HG03442 (cell line): Measurements from ENCODE around the gene GABRB2.
"Not testable (repeated sequence)": the region's sequence is repeated elsewhere in the genome, so short reads cannot be mapped to it uniquely, and the experiment has no call there.

Experiments
- ATAC-seq: cut with Tn5 transposase; IDR thresholded peaks from one replicate; pipeline ENCODE4 v1.9.1; 2021; ENCODE audit warnings: mild to moderate bottlenecking, moderate library complexity; ENCODE audit not compliant: unreplicated experiment

The GABRB2 gene

GRCh38 chr5:161546470-161547301 is at the start of gene GABRB2:
TSS of gene GABRB2 (minus strand) at chr5:161546725. CDS start at chr5:161546643, 82 bp downstream.
- peak; percentile 53 for ATAC-seq

DNA sequence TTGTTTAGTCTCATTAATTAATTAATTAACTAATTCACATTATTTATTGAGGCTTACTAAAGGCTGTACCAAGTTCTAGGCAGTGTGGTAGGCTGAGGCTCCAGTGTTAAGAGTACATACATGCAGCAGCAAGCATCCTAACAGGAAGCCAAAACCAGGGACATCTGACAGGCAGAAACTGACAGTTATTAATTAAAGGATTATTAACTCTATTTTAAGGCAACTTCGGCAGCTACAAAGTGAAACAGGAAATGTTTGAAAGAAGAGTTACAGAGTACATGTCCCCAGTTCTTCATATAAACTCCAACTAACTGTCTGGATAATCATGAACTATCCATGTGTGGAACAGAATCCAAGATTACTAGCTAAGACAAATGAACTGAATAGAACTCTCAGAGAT is 39.3 kb upstream of the GABRB2 start:
- ATAC-seq: no peak

DNA sequence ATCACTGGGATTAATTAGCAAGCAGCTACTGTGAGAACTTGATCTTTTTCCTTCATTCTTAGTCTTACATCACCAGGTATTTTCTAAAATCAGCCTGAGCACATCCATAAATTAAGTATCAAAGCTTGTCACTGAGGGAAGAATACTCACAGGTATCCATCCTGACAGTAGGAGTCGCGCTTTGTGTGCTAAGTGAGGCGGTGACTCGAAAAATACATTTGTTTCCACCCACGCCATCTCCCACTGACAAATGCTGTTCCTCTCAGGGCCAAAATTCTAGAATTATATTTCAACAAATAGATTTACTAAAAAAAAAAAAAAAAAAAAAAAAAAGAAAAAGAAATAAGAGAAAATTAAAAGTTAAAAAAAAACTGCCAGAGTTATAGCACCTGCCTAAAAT is 34.1 kb upstream of the GABRB2 start:
- ATAC-seq: no peak

DNA sequence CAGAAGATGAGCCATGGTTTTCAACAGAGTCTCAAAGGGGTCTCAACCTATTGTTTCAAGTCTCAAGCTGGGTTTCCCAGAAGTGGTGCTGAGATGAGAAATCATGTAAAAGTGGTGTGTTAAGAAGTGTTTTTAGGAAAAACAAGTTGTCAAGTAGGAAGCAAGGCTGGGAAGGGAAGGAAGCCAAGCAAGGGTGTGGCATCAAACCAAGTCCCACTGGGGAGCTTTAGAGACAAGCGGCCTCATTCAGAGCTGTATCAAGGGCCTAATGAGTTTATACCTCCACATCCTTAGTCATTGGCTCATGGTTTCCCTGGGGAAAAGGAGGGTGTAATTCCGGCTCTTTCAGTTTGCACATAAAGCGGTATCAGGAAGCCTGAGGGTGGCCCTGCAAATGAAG is 26.4 kb upstream of the GABRB2 start:
- no peak for ATAC-seq

DNA sequence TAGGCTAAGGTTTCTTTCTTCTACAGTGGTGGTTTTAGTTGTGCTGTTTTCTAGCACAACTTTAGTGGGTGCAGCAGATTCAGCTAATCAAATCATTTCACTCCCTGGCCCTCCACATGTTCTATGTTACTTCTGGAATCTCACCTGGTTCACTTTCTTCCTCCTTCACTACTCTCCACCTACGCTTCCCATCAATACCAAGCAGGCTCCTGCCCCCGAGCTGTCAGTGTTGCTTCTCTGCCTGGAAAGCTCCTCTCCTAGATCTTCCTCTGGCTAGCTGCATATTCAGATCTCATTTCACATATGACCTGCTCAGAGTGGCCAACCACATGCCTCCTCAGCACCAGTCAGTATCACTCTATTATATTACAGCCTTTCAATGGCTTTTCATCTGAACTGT is 19.6 kb upstream of the GABRB2 start:
- ATAC-seq: no peak

DNA sequence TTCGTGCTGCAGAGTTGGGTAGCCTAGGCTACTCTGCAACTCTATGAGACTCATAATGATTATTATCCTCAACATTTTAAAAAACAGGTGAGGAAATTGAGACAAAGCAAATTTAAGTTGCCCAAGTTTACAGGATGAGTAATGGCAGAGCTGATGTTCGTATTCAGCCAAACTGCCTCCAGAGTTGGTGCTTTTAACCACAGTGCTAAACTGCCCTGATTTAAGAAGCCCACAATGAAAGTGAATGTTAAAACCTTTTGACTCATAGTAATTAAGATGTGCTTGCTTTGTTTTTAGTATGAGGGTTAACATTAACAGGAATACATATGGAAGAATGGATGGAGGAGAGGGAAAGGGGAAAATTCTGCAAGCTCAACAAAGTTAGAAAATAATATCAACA is 15.9 kb upstream of the GABRB2 start:
- no peak for ATAC-seq

- no peak for ATAC-seq
Measured at GRCh38 chr5:161549106-161549505, 2.6 kb upstream of the GABRB2 start.

DNA sequence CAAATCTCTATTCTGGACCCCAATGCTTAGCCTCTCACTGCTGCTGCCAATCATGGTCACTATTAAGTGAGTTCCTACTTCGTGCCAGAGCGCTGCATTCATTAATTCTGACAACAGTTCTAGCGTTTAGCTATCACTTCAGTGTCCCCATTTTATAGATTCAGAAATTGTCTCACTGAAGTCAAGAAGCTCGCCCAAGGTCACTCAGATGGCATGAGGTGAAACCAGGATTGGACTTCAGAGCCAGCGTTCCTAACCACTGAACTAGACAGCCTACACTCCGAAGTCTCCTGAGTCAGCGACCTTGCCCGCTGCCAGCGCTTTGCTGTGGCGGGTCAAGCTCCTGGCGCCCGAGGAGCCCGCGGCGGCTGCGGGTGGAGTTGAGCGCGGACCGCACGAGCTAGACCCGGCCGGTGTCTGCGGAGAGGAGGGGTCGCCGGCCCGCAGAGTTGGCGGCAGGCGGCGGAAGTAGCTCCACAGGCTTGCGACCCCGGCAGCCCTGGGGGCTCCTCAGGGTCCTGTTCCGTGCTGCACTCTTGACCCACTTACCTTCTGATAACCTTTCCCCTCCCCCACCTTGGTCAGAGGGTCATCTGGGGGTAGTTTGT is 2.1 kb upstream of the GABRB2 start:
- ATAC-seq: no peak

DNA sequence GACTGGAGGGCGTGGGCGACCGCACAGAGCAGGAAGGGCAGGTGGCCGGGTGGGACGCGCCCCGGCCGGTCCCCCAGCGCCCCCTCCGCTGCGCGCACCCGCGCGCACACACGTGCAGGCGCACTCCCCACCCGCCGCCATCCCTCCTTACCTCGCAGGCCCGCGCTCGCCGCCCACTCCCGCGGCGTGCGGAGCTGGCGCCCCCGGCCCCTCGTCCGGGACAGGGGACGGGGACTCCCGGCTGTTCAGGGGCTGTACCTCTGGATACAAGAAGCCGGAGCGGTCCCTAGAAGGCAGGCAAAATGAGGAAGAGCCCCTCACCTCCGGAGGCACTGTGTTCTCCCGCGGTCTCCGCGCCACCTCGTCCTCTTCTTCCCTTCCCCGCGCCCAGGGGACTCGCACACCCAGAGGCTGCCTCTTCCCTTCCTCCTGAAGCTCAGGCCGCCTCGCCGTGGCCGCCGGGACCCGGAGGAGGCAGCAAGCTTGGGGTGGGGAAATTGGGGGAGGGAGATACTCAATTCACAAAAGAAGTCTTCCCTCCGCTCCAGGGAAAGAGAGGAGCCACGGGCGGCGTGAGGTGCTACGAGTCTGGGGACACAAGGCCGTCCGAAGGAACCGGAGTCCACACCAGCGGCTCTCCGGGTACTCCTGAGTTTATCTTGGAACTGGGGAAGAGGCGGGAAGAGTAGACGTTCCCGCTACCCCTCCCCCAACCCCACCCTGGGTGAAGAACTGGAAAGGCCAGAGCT is 1.4 kb upstream of the GABRB2 start:
- ATAC-seq: no peak

- ATAC-seq: no peak
Measured at GRCh38 chr5:161547406-161547737, 847 bp upstream of the GABRB2 start.

GRCh38 chr5:161546095-161546469 is 443 bp downstream of the GABRB2 start:
- peak; percentile 5 for ATAC-seq

GRCh38 chr5:161545344-161546094 is 1.0 kb downstream of the GABRB2 start:
- no peak for ATAC-seq

- ATAC-seq: peak; percentile 52
Measured at GRCh38 chr5:161544350-161544765, 2.2 kb downstream of the GABRB2 start.

- ATAC-seq: no peak
Measured at GRCh38 chr5:161539016-161539415, 7.5 kb downstream of the GABRB2 start.

- ATAC-seq: peak; percentile 63
Measured at GRCh38 chr5:161535762-161536161, 10.8 kb downstream of the GABRB2 start.

DNA sequence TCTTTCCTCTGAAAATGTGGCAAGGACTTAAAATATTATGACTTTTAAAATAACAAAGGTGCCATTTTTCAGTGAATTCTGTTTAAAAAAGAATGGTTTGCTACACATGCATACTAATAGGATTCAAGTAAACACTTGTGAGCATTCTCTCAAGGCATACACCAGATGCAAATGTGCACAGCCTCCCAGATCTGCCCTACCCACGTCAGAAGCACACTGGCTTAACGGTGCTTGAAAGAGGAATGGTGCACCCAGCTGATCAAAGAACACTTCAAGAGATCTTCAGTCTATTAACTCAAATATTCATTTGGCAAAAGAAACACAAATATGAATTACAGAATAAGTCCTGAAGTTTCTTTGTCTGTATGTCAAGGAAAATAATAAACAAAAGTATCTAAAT is 15.8 kb downstream of the GABRB2 start:
- no peak for ATAC-seq

- no peak for ATAC-seq
Measured at GRCh38 chr5:161513942-161514341, 32.6 kb downstream of the GABRB2 start.

- ATAC-seq: peak; percentile 78
Measured at GRCh38 chr5:161507591-161507990, 38.9 kb downstream of the GABRB2 start.

DNA sequence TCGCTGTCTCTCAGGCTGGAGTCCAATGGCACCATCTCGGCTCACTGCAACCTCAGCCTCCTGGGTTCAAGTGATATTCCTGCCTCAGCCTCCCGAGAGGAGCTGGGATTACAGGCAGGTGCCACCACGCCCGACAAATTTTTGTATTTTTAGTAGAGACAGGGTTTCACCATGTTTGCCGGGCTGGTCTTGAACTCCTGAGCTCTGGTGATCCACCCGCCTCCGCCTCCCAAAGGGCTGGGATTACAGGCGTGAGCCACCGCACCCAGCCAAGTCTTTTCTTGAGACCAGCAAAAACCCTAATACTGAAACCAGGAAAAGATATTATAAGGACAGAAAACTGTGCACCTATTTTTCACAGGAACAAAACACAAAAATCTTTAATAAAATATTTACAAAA is 41.4 kb downstream of the GABRB2 start:
- ATAC-seq: not testable (repeated sequence)

- no peak for ATAC-seq
Measured at GRCh38 chr5:161498531-161498930, 48.0 kb downstream of the GABRB2 start.

DNA sequence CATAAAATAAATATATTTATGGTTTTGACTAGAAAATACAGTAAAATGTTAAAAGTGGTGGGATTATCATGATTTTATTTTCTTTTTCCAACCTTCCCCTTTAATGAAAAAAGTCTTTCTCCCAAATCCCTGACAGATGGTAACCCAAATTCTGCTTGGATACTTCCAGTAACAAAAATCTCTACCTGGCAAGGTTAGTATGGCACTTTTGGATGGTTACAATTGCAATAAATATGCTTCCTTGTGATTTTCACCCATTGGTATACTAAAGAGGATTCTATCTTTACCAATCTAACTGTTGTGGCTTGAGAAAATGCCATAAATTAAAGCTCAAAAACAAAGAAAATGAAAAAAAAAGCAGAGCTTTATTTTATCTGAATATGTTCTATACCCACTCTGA is 62.8 kb downstream of the GABRB2 start:
- ATAC-seq: no peak
